ENCODE data around the gene LRRC23. TPM values are rescaled to one million over a fixed set of nuclear protein-coding genes. Genes with fewer than 3 reads are reported as not detected.

LRRC23 gene
- total RNA-seq, 1 experiment from 2014 or later: 8.0 TPM

GRCh38 chr12:6921539-6921938 is 16.9 kb downstream of the LRRC23 start:
- peaks cover 4 to 13% of the 10 kb centered on the region in 2 experiments; a peak in 3 of 4 replicates for H3K36me3 ChIP-seq (ENCODE audit: control insufficient read depth in 1 of 2, insufficient read depth in 2 of 2, low read length in 2 of 2)
- POLR2A ChIA-PET: interaction anchor here (2.7 kb wide), 1 partner anchor 22 kb away, joined by 7 read pairs; the partner anchor contains the start of genes C12orf57 and RNU7-1
- TF ChIP-seq, protein P1, sequence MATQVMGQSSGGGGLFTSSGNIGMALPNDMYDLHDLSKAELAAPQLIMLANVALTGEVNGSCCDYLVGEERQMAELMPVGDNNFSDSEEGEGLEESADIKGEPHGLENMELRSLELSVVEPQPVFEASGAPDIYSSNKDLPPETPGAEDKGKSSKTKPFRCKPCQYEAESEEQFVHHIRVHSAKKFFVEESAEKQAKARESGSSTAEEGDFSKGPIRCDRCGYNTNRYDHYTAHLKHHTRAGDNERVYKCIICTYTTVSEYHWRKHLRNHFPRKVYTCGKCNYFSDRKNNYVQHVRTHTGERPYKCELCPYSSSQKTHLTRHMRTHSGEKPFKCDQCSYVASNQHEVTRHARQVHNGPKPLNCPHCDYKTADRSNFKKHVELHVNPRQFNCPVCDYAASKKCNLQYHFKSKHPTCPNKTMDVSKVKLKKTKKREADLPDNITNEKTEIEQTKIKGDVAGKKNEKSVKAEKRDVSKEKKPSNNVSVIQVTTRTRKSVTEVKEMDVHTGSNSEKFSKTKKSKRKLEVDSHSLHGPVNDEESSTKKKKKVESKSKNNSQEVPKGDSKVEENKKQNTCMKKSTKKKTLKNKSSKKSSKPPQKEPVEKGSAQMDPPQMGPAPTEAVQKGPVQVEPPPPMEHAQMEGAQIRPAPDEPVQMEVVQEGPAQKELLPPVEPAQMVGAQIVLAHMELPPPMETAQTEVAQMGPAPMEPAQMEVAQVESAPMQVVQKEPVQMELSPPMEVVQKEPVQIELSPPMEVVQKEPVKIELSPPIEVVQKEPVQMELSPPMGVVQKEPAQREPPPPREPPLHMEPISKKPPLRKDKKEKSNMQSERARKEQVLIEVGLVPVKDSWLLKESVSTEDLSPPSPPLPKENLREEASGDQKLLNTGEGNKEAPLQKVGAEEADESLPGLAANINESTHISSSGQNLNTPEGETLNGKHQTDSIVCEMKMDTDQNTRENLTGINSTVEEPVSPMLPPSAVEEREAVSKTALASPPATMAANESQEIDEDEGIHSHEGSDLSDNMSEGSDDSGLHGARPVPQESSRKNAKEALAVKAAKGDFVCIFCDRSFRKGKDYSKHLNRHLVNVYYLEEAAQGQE (IDR thresholded peaks at IDR 0.05; ENCODE audit: low read depth): no peak
- TF ChIP-seq EZH2phosphoT487 (IDR thresholded peaks at IDR 0.05; ENCODE audit: borderline replicate concordance) (no peak), EGR1 (IDR thresholded peaks at IDR 0.05; ENCODE audit: low read depth) (no peak), SRF (IDR thresholded peaks at IDR 0.05; ENCODE audit: low read depth) (no peak), CEBPB (IDR thresholded peaks at IDR 0.05; ENCODE audit: low read depth) (no peak), ZBTB33 (IDR thresholded peaks at IDR 0.05; ENCODE audit: extremely low read depth, insufficient replicate concordance, low read length) (no peak), SIN3A (IDR thresholded peaks at IDR 0.05; ENCODE audit: low read depth) (no peak), CBX3 (IDR thresholded peaks at IDR 0.05; ENCODE audit: low read depth) (no peak), CTCF (IDR thresholded peaks at IDR 0.05 in 2 of 3, conservative IDR thresholded peaks at IDR 0.05 in 1 of 3; ENCODE audit: borderline replicate concordance in 1 of 3, insufficient read depth in 1 of 3, low read depth in 2 of 3, low read length in 2 of 3) (no peak), JUND (IDR thresholded peaks at IDR 0.05) (no peak), ELF1 (IDR thresholded peaks at IDR 0.05; ENCODE audit: borderline replicate concordance, low read depth) (no peak), FOSL1 (IDR thresholded peaks at IDR 0.05; ENCODE audit: low read depth) (no peak)
- TF ChIP-seq, protein P2, sequence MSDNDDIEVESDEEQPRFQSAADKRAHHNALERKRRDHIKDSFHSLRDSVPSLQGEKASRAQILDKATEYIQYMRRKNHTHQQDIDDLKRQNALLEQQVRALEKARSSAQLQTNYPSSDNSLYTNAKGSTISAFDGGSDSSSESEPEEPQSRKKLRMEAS (IDR thresholded peaks at IDR 0.05): no peak
- no peak overlapping the region for H3K27ac ChIP-seq (ENCODE audit: low read depth, low read length)
- no peak overlapping the region for H3K4me2 ChIP-seq (ENCODE audit: low read length)
- CTCF ChIA-PET: no interaction called here
- no peaks in the 10 kb centered on the region for H4K20me1 ChIP-seq (ENCODE audit: insufficient read depth)
- no peaks in the 10 kb centered on the region for H3K9me3 ChIP-seq (ENCODE audit: control insufficient read depth in 1 of 2, insufficient read depth in 1 of 2, low read depth in 1 of 2, low read length in 2 of 2)
- no peak for ATAC-seq
- peaks cover 13 to 39% of the 10 kb centered on the region in 2 experiments for H3K4me1 ChIP-seq (ENCODE audit: control insufficient read depth in 1 of 2, insufficient read depth in 2 of 2, low read length in 2 of 2)
- H3K4me3 ChIP-seq (replicated peaks in 1 of 2; ENCODE audit: low read depth in 1 of 2, low read length in 2 of 2): no peak overlapping the region
- RAD21 ChIA-PET (ENCODE audit: low non-redundant PET in 1 of 2, low total read pairs in 2 of 2, uncharacterized antibody in 2 of 2, unreplicated experiment in 2 of 2): no interaction called here
- intact Hi-C loops (cut with micrococcal nuclease): no loop called here
- H2AFZ ChIP-seq (ENCODE audit: low read depth, low read length, poor library complexity, severe bottlenecking): no peak overlapping the region
- H3K9me2 ChIP-seq (ENCODE audit: insufficient read depth): no peaks in the 10 kb centered on the region
- H3K79me2 ChIP-seq (ENCODE audit: insufficient read depth, low read length): no peaks in the 10 kb centered on the region
- no peak for DNase-seq (ENCODE audit: low read depth, low spot score)
- BruUV-seq (replicated peaks): no TSS peak
- no peaks in the 10 kb centered on the region for H3K27me3 ChIP-seq (ENCODE audit: insufficient read depth, low read length)
- H3K9ac ChIP-seq (ENCODE audit: low read length): no peak overlapping the region

Measured in HCT116 (cell line).